HG03439 (cell line): ENCODE data around the gene SHB.
A peak's percentile ranks its signal among the peaks of the same experiment; 100 is the strongest.

Source experiments
- ATAC-seq: cut with Tn5 transposase; IDR thresholded peaks from one replicate; pipeline ENCODE4 v1.9.1; 2021; ENCODE audit warnings: mild to moderate bottlenecking, moderate library complexity; ENCODE audit not compliant: unreplicated experiment

The SHB gene

DNA sequence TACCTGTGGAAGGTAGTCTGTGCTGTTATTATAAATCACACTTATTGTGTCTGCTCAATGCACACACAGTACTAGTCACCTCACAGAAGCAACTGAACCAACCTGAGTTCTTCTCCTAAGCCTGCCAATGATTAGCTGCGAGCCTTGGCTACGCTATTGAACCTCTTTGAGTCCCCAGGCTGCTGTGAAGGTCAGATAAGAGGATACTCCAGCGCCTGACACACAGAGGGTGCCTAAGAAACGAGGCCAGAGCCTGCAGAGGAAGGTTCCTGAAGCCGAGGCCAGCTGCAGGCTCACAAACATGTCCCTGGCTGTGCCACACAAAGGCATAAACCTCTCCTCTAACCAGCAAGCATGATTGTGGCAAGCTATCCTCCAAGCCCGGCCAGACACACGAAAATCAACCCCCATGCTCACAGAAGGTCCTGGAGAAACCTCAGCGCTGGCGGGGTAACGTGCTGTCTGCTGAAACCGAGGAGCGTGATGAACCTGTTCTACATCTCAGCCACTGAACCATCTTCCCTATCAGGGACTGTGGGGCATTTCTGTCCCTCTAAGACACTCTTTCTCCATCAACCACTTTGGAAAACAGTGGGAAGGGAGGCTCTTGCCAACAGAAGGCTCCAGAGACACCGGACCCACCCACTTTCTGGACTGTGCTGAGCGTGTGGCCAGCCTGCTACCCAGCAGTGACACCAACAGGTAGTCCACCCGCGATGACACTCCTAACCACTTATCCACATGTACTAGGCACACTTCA is 111.9 kb downstream of the SHB start:
- ATAC-seq: no peak

DNA sequence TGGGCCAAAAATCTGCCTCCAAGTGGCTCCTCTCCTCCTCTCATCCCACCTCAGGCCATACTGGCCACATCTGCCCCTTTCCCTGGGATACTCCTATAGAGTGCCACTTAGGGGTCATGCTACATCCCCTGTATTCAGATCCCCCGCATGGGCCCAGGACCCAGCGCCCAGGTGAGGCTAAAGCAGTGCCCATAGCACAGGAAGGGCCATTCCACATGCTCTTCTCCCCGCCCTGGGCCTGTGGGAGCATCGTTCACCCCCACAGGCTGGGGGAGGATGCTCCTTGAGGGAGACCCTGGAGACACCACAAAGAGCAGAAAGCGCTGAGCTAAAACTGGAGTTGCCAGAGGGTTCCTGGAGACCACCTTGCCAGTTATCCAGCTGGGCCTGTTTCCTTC is 112.6 kb downstream of the SHB start:
- no peak for ATAC-seq

DNA sequence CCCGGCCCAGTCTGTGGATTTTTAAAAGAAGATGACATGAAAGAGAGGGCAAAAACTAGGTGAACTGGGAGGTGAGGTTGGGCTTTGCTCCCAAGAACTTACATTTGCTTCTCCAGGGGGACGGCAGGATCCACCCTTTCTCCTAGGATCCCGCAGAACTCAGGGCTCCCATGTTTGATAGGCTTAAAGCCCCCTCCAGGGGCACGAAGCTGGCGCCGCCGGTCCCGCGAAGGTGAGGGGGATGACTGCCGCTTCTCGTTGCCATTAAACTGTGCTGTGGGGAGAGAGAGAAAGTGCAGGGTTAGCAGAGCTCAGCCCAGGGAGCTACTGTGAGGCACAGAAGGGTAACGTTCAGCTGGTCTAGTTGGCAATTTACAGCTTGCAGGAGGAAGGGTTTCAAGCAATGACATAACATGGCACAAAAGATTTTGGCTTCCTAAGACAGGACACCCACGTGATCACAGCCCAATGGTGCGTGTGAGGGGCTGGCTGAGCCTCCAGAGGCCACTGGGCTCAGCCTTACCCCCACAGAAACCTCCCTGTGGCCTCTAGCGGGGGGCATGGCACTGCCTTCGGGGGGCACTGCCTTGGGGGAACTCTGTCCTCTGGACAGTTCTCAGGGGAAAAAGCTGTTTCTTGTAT is 113.1 kb downstream of the SHB start:
- ATAC-seq: no peak

DNA sequence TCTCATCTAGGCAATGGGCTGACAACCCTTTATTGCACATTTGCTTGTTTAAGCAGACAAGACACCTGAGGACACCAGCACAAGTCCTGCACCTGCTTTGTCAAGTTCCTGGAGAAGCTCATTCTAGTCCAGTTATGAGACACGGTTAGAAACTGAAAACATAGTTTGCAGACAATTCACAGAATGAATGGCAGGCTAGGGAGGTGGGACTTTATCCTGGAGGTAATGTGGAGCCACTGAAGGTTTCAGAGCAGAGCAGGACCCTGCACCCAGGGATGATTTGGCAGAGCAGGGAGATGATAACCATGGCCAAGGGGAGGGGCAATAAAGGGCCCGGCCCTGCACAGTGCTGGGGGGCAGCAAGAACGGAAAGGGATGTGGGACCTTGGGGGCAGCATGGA is 114.4 kb downstream of the SHB start:
- peak; percentile 42 for ATAC-seq

DNA sequence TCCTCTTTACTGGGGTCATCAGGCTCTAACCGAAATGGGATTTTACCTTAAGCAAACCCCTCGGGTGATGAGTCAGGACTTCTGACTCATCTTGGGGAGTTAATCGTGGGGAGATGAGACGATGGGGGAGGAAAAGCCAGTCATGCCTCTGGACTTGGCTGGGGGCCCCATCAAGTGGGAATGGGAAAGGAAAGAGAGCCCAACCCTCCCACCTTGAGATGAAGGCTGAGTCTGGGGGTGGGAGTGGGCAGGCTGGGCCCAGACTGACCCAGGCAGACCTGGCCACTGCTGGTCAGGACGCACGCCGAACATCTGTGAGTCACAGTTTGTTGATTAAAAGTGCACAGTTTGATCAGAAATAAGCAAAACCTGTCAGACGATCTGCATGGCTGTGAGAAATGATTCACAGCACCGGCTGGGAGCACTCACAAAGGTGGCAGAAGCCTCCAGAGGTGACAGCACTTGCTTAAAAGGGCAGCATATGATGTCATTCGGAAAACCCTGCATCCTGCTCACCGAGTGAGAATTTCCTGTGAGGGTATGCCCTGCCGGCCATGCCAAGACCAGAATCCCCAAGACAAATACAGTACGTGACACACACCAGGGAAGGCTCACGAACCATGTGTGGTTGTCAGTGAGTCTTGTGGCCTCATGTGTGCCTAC is 115.1 kb downstream of the SHB start:
- peak; percentile 74 for ATAC-seq

DNA sequence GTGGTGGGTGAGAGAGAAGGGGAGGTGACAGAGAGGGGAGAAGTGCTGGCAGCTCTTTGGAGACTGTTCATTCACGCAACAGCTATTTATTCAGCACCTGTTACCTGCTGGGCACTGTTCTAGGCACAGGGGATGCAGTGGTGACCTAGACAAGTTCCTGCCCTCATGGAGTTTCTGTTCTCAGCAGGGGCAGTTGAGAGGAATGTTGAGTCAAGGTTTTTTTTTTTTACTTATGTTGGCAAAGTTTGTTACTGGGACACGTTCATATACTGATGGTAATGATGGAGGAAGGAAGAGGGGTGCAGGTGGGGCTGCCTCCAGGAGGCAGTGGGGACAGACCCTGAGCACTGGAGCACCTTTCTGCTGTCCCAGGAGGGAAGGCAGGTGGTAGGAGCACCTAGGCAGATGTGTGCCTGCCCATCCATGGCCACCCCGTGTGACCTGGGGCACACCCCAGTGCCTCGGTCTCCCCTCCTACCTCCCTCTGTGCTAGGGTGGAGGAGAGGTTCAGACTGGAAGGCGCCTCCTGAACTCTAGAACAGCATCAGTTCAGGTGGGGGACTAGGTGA is 115.7 kb downstream of the SHB start:
- ATAC-seq: no peak

DNA sequence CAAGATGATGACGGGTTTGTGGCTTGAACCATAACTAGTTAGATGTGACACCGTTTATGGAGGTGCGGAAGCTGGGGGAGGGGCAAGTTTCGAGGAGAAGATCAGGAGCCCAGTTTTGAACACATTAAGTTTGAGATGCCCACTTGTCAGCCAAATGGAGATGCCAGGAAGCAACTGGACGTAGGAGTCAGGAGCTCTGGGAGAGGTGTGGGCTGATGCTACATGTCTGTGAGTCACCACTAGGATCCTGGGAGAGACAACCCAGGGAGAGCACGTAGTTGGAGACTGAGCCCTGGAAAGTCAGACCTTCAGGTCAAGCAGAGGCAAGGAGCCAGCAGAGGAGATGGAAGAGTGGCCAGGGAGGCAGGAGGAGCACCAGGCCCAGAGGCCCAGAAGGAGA is 116.3 kb downstream of the SHB start:
- ATAC-seq: no peak

DNA sequence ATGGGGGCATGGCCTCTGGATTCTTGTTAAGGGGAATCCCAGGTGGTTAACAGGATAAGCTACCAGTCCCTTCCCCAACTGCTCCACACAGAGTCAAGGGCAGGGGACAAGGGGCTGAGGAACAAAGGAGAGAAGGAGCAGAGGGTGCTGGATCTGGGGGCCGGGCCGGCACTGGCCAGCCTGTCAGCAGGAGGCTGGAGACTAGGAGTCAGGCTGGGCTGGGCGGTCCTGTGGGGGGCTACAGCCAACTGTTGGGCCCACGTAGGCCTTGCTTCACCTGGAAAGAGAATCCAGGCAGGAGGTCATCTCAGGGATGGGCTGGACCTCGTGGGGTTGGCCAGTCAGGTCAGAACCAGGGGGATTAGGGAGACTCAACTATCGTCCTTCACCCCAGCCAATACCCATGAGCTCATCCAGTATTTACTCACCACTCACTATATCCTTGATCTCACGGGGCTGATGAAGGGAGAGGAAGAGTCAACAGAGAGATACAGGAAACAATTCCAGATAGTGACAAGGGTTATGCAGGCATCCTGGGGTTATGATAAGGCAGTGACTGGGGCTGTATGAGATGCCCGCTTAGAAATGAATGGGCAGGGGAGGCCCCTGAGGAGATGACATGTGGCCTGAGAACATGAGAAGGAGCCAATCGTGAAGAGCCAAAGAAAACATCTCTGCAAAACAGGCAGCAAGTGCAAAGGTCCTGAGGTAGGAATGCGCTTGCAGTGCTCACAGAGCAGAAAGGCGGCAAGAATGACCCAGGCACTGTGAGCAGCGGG is 117.2 kb downstream of the SHB start:
- ATAC-seq: no peak

DNA sequence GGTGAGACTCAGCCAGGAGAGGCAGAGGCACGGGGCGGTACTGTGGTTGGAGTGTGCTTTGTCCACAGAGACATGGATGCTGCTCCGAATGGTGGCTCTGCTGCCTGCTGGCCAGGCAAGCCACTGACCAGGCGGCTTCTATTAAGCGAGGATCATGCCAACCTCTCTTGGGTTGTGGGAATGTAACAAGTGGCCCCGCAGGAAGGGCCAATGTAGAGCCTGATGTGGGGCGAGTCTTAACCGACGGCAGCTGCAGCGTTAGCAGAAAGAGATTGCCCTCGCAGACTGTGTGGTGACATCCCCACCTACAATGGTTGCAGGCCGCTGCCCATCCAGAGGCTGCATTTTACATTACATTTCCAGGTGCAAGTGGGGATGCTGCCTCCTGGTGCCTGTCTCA is 118.5 kb downstream of the SHB start:
- ATAC-seq: no peak

DNA sequence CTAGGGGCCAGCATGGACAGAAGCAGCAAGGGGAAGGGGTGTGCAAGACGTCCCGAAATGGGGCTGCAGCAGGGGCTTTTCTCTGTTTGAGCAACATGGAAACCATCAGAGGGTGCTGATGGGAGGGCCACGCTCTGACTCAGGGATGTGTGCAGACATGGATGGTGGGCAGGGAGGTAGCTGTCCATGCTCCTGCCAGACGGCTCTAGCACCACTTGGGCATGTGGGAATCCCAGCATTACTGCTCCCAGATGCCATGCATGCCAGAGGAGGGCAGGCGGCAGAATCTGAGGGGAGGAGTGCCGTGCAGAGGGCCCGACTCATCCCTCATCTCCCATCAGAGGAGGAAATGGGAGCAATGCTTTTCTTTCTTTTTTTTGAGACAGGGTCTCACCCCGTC is 119.5 kb downstream of the SHB start:
- ATAC-seq: no peak

DNA sequence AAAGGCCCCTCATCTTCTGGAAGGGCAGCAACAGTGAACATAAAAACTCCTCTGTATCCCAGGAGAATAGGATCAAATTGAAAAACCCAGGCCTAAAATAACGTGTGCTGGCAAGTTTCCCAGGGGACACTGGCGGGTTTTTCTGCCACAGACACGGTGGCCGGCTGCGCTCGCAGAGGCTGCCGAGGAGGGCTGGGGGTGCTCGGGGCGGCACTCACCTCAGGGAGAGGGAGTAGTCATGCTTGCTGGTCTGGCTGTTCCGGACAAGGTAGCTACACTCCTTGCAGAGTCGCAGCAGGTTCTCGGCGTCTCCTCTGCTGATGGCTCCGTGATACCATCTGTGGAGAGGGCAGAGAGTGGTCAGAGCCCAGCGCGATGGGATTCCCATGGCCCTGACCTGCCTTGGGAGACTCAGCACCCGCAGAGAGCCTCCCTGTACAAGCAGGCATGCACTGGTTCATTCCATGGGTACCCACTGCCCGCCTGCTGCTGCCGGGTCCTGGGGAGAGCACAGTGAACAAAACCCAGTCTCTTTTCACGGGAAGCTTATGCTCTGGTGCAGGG is 120.5 kb downstream of the SHB start:
- ATAC-seq: no peak

DNA sequence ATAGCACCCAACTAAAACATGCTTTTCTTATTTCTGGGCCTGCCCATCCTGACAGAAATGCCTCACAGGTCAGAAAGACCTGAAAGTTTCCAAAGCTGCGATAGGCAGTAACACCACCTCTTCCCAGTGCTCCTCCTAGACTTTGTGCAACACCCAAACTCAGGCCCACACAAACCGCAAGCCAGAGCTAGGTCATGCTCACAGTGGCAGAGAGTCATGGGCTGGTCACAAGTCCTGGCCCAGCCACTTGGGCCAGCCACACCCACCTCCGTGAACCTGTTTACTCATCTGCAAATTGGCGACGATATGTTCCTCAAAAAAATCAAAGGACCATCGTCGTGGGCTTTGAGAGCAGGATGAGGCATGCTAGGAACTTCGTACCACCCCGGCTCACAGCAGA is 121.0 kb downstream of the SHB start:
- ATAC-seq: no peak

DNA sequence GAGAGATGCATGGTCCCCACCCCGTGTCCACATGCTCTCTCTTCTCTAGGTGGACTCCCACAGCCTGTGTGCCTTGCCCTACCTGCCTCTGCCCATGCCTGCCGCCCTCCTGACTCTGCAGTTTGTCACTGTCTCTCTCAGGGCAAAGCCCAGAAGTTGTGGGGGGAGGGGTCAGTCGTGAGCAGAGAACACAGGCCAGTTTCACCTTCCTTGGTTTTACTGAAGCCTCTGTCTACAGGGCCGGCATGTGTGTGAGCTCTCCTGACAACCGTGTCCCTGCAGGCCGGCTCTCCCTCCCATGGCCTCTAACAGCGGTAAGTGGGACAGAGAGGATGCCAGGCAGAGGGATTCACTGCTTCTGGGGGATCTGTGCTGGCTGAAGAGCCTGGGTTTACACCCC is 121.6 kb downstream of the SHB start:
- ATAC-seq: no peak

DNA sequence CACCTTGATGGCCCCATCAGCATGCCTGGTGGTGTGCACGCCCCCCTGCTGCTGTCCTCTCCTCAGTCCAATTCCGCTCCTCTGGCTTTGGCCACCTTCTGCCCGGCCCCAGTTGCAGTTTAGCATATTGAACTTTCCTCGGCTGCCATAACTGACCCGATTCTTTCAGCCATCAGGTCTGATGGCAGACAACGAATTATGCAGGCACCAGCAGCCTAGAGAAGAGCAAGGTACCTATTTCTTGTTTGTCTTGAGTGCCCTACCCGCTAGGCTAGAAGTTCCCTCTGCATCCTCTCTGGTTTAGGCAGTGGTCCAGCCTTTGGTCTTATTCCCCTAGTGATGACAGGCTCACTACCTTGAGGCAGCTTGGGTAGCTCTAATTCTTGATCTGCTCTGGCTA is 122.1 kb downstream of the SHB start:
- ATAC-seq: no peak

DNA sequence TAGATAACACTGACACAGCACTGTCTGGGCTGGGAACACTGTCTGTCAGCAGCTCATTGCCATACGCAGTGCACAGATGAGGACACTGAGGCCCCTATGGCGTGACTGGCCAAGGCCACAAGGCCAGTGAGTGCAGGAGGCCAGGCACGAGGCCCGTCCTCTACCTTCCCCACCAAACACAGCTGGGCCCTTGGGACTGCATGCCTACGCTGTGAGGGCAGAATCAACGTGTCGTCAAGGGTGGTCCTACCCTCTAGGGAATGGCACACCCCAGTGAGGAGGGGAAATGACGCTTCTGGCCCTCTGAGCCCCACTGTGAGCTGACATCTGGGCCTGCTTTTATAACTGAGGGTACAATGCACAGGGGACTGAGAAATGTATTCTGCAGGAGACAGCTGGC is 123.0 kb downstream of the SHB start:
- ATAC-seq: no peak

DNA sequence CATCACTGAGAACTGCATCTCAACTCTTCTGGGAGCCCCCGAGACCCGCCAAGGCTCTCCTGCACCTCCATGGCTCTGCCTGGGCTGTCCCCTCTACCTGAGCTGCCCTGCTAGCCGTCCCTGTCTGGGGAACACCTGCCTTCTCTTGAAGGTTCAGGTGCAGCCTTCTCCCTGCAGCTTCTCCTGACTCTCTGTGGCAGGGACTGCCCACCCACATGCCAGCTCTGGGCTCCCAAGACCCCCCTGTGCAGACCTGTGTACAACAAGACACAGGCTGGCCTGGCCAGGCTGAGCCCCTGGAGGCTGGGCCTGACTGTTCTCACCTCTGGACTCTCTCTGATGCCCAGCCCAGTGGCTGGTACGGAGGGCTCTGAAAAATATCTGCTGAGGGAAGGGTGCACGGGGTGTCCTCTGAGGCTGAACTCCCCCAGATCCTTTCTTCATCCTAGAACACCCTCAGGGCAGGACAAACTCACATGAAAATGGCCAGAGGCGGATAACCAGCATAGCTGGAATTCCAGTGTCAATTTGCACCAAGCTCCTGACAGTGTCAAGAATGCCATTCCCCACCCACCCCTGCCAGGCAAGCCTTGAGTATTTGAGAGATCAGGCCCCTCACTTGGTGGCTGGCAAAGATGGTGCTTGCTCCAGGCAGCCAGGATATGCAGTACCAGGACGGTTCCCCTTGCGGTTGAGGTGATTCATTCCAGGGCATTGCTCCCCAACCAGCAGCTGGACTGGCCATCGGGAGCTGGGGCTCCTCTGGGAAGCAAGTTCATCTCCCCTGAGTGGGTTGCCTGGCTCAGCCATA is 124.2 kb downstream of the SHB start:
- no peak for ATAC-seq

DNA sequence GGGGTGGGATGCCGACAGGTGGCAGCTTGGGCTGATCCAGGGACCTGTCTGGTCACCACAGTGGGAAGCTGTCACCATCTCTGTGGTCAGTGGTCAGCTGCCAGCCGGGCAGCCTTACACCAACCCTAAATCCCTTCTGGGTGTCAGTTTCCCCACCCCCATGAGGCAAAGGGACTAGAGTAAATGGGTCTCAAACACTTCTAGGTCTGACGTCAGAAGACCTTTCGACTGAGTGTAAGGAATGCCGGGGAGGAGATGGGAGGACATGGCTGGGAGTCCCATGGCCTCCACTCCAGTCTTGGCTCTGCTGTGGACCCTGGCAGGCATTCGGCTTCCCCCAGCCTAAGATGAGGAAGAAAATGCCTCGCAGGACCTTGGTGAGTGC is 124.8 kb downstream of the SHB start:
- ATAC-seq: no peak

DNA sequence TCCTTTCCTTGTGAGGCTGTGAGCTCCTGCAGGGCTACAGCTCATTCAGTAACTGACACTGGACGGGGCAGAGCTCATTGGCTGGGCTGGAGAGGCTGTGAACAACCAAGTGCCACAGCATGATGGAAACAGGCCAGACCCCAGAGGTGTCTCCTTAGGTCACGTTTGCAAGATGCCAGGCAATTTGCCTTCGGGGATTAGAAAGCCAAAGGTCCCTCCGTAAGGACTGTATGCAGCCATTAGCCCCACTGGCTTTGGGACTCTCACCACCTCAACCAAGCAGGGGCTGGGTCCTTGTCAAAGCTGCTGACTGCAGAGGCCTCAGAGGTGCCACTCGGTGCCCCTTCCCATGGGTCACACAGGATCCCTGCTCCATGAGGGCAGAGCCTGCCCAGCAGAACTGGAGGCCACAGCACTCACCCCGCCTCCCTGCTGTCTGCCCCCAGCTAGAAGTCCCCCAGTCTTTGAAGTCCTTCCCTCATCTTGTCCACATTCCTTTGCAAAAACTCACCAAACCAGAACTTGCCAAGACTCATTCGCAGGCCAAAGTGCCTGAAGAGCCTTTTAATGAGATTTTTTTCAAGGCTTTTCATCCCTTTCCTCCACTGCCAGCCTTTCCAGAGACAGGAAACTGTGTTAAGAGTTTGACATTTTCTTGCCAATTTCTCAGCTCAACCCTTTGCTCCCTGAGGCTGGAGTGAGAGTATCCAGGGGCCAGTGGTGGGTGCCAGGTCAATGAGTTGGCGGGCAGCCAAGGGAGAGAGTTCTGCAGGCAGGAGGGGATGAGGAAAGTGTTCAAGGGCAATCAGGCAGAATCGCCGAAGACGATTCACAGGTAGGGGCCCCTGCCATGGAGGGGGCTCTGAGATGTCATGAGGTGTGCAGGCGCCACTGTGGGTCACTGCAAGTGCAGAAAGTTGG is 125.4 kb downstream of the SHB start:
- no peak for ATAC-seq
